22Rv1 (cell line): ENCODE data around the gene KASH5.

Source experiments
- H3K27ac ChIP-seq: fragments of 450-650 bp; 2 replicates; pipeline ENCODE4 v1.5.1; 2017
- CTCF ChIP-seq: fragments of 450-650 bp; IDR thresholded peaks from 2 replicates; pipeline ENCODE4 v1.5.1; 2017; ENCODE audit warnings: mild to moderate bottlenecking
- ZFX ChIP-seq: fragments of 450-650 bp; IDR thresholded peaks from 2 replicates; pipeline ENCODE4 v1.6.1; 2017; ENCODE audit warnings: antibody characterized with exemption, borderline replicate concordance

The KASH5 gene

GRCh38 chr19:49441210-49441959 lies 53.3 kb downstream of the KASH5 start, which contains the start of gene SLC17A7:
Gene SLC17A7 (minus strand): TSS chr19:49441527. CDS start chr19:49441379, 148 bp downstream.
- H3K27ac ChIP-seq, result peak within 1 kb of the TSS; percentile 95
- TF ChIP-seq ZFX (no peak), CTCF (0 out of 2 replicates have a peak, but pooled peaks have one; percentile 6)

- TF ChIP-seq CTCF (no peak), ZFX (no peak)
- H3K27ac ChIP-seq, result peak overlapping the region; percentile 95
Measured at GRCh38 chr19:49441960-49442350, 53.9 kb downstream of the KASH5 start.

GRCh38 chr19:49442354-49442753 lies 54.3 kb downstream of the KASH5 start:
- H3K27ac ChIP-seq, result peak overlapping the region; percentile 95

GRCh38 chr19:49442771-49443365 lies 54.8 kb downstream of the KASH5 start:
- peak overlapping the region; percentile 95 for H3K27ac ChIP-seq
- no peak for TF ChIP-seq ZFX
- no peak for TF ChIP-seq CTCF

More at GRCh38 chr19:49442354-49442753, 54.3 kb downstream of the KASH5 start:
- no peak for TF ChIP-seq CTCF
- no peak for TF ChIP-seq ZFX

- H3K27ac ChIP-seq, result peak overlapping the region; percentile 95
- TF ChIP-seq ZFX (no peak), CTCF (peak; percentile 99)
Measured at GRCh38 chr19:49443366-49444099, 55.5 kb downstream of the KASH5 start.

- peak overlapping the region; percentile 95; the same call in 1 of the 2 replicates for H3K27ac ChIP-seq
Measured at GRCh38 chr19:49444100-49444700, 56.2 kb downstream of the KASH5 start.

- TF ChIP-seq CTCF (no peak), ZFX (no peak)
- H3K27ac ChIP-seq, result no peak overlapping the region
Measured at GRCh38 chr19:49445997-49446396, 57.9 kb downstream of the KASH5 start.
